CD4-positive, alpha-beta memory T cell (primary cell): ENCODE measurements around the gene SERTAD2. TPM values are rescaled to one million over a fixed set of nuclear protein-coding genes. Genes with fewer than 3 reads are reported as not detected.

ENCODE experiments used
- CTCF ChIA-PET: fragments of 350-600 bp; sonication (Branson Sonifier 250); formaldehyde crosslinking; loops from one replicate; lab custom pipeline; 2021; ENCODE audit warnings: inconsistent platforms; ENCODE audit not compliant: partially characterized antibody; lab: Charles Lee
- POLR2A ChIA-PET: fragments of 350-600 bp; sonication (Branson Sonifier 250); formaldehyde crosslinking; loops from one replicate; lab custom pipeline; 2021; ENCODE audit not compliant: partially characterized antibody; lab: Charles Lee
- DNase-seq, 5 donors: peaks; one replicate each; pipeline versions ENCODE4 v3.0.0 to v3.0.0-alpha.2; 2020 to 2022; ENCODE audit warnings: mixed read lengths in 1 of 5
- H3K27ac ChIP-seq: one replicate; pipeline ENCODE4 v1.7.0; 2013; ENCODE audit warnings: low read depth, low read length
- H3K27me3 ChIP-seq: 2 replicates; pipeline ENCODE4 v1.7.0; 2013; ENCODE audit warnings: mild to moderate bottlenecking, low read length, moderate library complexity; ENCODE audit not compliant: insufficient read depth
- H3K36me3 ChIP-seq: 2 replicates; pipeline ENCODE4 v1.7.0; 2013; ENCODE audit warnings: mild to moderate bottlenecking, low read length, moderate library complexity; ENCODE audit not compliant: insufficient read depth
- H3K4me1 ChIP-seq: 2 replicates; pipeline ENCODE4 v1.7.0; 2013; ENCODE audit warnings: mild to moderate bottlenecking, low read length, moderate library complexity; ENCODE audit not compliant: insufficient read depth
- H3K4me3 ChIP-seq, 2 donors: one replicate each; pipeline ENCODE4 v1.7.0; 2013; ENCODE audit warnings: low read length in 2 of 2, mild to moderate bottlenecking in 1 of 2
- H3K9me3 ChIP-seq, 2 donors: one replicate each; pipeline ENCODE4 v1.7.0; 2013; ENCODE audit warnings: low read length in 2 of 2, control low read depth in 1 of 2; ENCODE audit not compliant: control insufficient read depth in 1 of 2
- H3K27ac Mint-ChIP-seq, 7 donors: one replicate each; pipeline ENCODE4 v1.8.0; 2020 to 2021; ENCODE audit warnings: mixed read lengths in 7 of 7, mild to moderate bottlenecking in 6 of 7, inconsistent platforms in 3 of 7, moderate library complexity in 3 of 7
- H3K27me3 Mint-ChIP-seq, 2 donors: one replicate each; pipeline ENCODE4 v1.8.0; 2020 to 2021; ENCODE audit warnings: mixed read lengths in 2 of 2
- H3K36me3 Mint-ChIP-seq, 2 donors: one replicate each; pipeline ENCODE4 v1.8.0; 2020 to 2021; ENCODE audit warnings: mixed read lengths in 2 of 2, inconsistent platforms in 1 of 2, mild to moderate bottlenecking in 1 of 2
- H3K4me1 Mint-ChIP-seq, 4 donors: one replicate each; pipeline ENCODE4 v1.8.0; 2020 to 2021; ENCODE audit warnings: mixed read lengths in 4 of 4, mild to moderate bottlenecking in 1 of 4
- H3K4me3 Mint-ChIP-seq, 8 donors: one replicate each; pipeline ENCODE4 v1.8.0; 2020 to 2021; ENCODE audit warnings: mixed read lengths in 8 of 8, mild to moderate bottlenecking in 7 of 8, moderate library complexity in 6 of 8, inconsistent platforms in 3 of 8
- H3K9me3 Mint-ChIP-seq, 8 donors: one replicate each; pipeline ENCODE4 v1.8.0; 2020 to 2021; ENCODE audit warnings: mixed read lengths in 8 of 8, mild to moderate bottlenecking in 5 of 8, inconsistent platforms in 3 of 8, moderate library complexity in 1 of 8
- intact Hi-C: fragments of 100-400 bp; cut with micrococcal nuclease; formaldehyde crosslinking; loops from one replicate; pipeline ENCODE4 v1.15.1; 2023
- polyA plus RNA-seq, 2 donors: library from polyadenylated mRNA; unstranded; fragments of 300-500 nt; fragmentation: Illumina TruSeq; gene quantifications; one replicate each; pipeline ENCODE4 v1.2.3, GENCODE V29; 2021
- total RNA-seq, 2 experiments: library from RNA; stranded (reverse); gene quantifications; one replicate each; pipeline ENCODE4 v1.2.3, GENCODE V29; 2021

Gene SERTAD2
- total and polyA plus RNA-seq, 4 experiments from 2014 or later: 2.6 to 24.6 (median 14.5) TPM

DNA sequence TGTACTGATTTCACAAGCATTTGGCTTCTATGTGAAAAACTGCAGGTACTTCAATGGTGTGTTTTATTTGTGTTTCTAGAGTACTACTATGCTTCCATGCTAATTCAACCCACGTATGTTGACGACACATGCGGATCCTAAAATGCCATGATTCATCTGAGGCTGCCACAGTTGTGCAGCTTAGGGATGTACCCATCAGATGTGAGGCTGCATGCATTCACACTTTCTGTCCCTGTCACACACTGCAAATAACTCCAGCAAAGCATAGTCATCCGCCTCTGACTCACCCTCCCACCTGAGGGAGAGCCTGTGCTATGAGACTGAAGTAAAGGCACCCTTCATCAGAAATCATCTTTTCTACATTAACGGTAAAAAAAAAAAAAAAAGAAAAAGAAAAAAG lies 22.1 kb upstream of the SERTAD2 start:
- Histone ChIP-seq H3K4me1 (no peaks in the 10 kb centered on the region), H3K9me3 (no peaks in the 10 kb centered on the region), H3K27me3 (no peaks in the 10 kb centered on the region), H3K27ac (no peak overlapping the region), H3K4me3 (no peak overlapping the region), H3K36me3 (no peaks in the 10 kb centered on the region)
- intact Hi-C loops: no loop called here
- peaks cover 0 to 20% (median 12%) of the 10 kb centered on the region in 4 donors for H3K4me1 Mint-ChIP-seq
- no peak for DNase-seq
- H3K9me3 Mint-ChIP-seq: peaks cover 0 to 2% (median 0%) of the 10 kb centered on the region in 8 donors
- no peaks in the 10 kb centered on the region for H3K27me3 Mint-ChIP-seq
- no peaks in the 10 kb centered on the region for H3K36me3 Mint-ChIP-seq
- H3K27ac Mint-ChIP-seq: no peak overlapping the region
- POLR2A ChIA-PET: interaction anchor here (0.8 to 3.4 kb wide), 2 partner anchors 22 to 75 kb away, joined by 3 to 20 read pairs; partner anchors contain the start of gene SERTAD2
- H3K4me3 Mint-ChIP-seq: no peak overlapping the region
- CTCF ChIA-PET: interaction anchor here (1.0 to 2.7 kb wide), 4 partner anchors 21 to 155 kb away, joined by 3 to 10 read pairs (median 3); partner anchors contain the start of gene SERTAD2

DNA sequence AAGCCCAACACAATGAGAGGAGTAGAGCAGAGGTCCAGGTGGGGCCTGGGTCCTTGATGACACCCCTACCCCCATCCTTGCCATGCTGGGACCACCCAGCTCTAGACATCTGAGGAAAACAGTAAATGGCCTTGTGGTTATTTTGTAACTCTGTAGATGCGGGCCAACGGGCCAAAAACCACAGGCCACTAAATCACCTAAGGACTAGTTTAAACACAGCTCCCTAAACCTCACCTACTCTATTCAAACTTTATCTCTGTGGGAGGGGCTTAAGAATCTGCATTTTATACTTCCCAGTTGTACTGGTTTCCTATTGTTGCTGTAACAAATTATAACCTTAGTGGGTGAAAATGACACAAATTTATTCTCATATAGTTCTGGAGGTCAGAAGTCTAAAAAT lies 19.0 kb upstream of the SERTAD2 start:
- Mint-ChIP-seq H3K4me3 (no peak overlapping the region), H3K27ac (no peak overlapping the region), H3K27me3 (no peaks in the 10 kb centered on the region), H3K4me1 (peaks cover 0 to 7% (median 3%) of the 10 kb centered on the region in 4 donors), H3K9me3 (peaks cover 0 to 2% (median 0%) of the 10 kb centered on the region in 8 donors), H3K36me3 (no peaks in the 10 kb centered on the region)
- CTCF ChIA-PET: interaction anchor here (4.4 kb wide), 1 partner anchor 19 kb away, joined by 20 read pairs; the partner anchor contains the start of gene SERTAD2
- POLR2A ChIA-PET: interaction anchor here (1.1 kb wide), 1 partner anchor 79 kb away, joined by 4 read pairs; no protein-coding TSS in a partner anchor
- Histone ChIP-seq H3K4me1 (peaks cover 7% of the 10 kb centered on the region), H3K27me3 (no peaks in the 10 kb centered on the region), H3K27ac (no peak overlapping the region), H3K9me3 (no peaks in the 10 kb centered on the region), H3K36me3 (no peaks in the 10 kb centered on the region), H3K4me3 (no peak overlapping the region)
- intact Hi-C loops: no loop called here
- DNase-seq: no peak

DNA sequence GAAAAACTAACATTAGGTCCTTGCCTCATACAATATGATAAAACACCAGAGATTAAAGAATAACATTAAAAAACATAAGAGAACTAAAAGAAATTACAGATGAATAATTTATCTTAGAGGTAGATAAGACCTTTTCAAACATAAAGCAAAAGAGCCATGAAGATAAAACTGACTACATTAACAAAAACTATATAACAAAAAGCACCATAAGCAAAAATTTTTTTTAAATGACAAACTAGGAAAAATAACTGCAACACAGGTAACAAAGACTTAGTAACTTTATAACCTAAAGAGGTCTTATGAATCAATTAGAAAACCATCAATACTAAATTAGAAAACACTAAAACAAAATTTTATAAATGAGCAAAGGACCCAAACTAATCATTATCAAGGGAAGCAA lies 16.3 kb upstream of the SERTAD2 start:
- no peak overlapping the region for H3K4me3 ChIP-seq
- H3K36me3 ChIP-seq: no peaks in the 10 kb centered on the region
- no peak overlapping the region for H3K4me3 Mint-ChIP-seq
- H3K27me3 Mint-ChIP-seq: no peaks in the 10 kb centered on the region
- H3K27me3 ChIP-seq: no peaks in the 10 kb centered on the region
- peak overlapping the region in 1 of 7 donors; percentile 43 for H3K27ac Mint-ChIP-seq
- intact Hi-C loops: no loop called here
- peaks cover 31% of the 10 kb centered on the region for H3K4me1 ChIP-seq
- ChIA-PET CTCF (interaction anchor here (4.4 kb wide), 1 partner anchor 16 kb away, joined by 20 read pairs; the partner anchor contains the start of gene SERTAD2), POLR2A (interaction anchor here (1.5 kb wide), 1 partner anchor 81 kb away, joined by 3 read pairs; no protein-coding TSS in a partner anchor)
- no peak for DNase-seq
- H3K27ac ChIP-seq: no peak overlapping the region
- peaks cover 6 to 28% (median 16%) of the 10 kb centered on the region in 4 donors for H3K4me1 Mint-ChIP-seq
- H3K36me3 Mint-ChIP-seq: no peaks in the 10 kb centered on the region
- no peaks in the 10 kb centered on the region for H3K9me3 ChIP-seq
- peaks cover 0 to 2% (median 0%) of the 10 kb centered on the region in 8 donors for H3K9me3 Mint-ChIP-seq

DNA sequence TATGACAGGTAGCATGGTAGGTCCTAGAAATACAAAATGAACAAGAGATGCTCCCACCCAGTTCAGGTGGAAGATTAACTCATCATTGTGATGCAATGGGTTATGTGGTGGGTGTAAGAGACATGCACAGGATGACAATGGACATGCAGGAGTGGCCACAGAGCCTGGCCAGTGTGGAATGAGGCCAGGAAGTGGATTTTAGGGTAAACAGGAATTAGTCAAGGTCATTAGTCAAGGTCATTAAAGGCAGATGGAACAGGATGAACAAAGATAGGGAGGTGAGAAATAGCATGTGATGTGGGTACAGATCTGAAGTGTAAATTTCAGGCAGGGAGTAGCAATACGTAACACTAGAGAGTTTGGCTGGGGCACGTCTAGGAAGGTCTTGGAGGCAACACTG lies 15.6 kb upstream of the SERTAD2 start:
- Histone ChIP-seq H3K4me3 (no peak overlapping the region), H3K27ac (no peak overlapping the region), H3K36me3 (no peaks in the 10 kb centered on the region), H3K9me3 (no peaks in the 10 kb centered on the region), H3K27me3 (no peaks in the 10 kb centered on the region), H3K4me1 (peaks cover 34% of the 10 kb centered on the region)
- ChIA-PET CTCF (no interaction called here), POLR2A (no interaction called here)
- Mint-ChIP-seq H3K4me1 (peaks cover 8 to 29% (median 19%) of the 10 kb centered on the region in 4 donors), H3K27ac (no peak overlapping the region), H3K36me3 (no peaks in the 10 kb centered on the region), H3K9me3 (peaks cover 0 to 2% (median 0%) of the 10 kb centered on the region in 8 donors), H3K4me3 (no peak overlapping the region), H3K27me3 (no peaks in the 10 kb centered on the region)
- intact Hi-C loops: loop anchor here (5.0 kb wide), 1 partner anchor 33 kb away; no protein-coding TSS in a partner anchor
- DNase-seq: no peak

DNA sequence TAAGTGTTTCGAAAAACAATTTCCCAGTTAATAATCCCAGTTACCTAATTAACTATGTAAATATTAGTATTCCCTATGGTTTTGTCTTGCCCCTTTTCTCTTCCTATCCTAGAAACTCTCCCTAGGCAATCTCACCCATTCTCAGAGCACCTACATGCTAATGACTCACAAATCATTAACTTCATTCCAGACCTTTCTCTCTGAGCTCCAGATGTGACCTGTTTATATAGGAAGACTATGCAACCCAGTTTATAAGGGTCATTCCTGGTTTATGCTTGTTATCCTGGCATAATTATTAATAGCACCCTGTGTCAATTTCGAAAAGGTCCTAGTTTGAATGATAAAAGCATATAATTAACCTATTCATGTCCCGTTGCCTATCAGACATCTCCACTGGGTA lies 14.8 kb upstream of the SERTAD2 start:
- no peak overlapping the region for H3K27ac ChIP-seq
- ChIA-PET CTCF (interaction anchor here (5.9 to 7.6 kb wide), 2 partner anchors 16 to 22 kb away, joined by 26 to 118 read pairs; partner anchors contain the start of gene SERTAD2), POLR2A (interaction anchor here (1.1 to 7.5 kb wide), 6 partner anchors 10 to 82 kb away, joined by 4 to 158 read pairs (median 9); partner anchors contain the start of gene SERTAD2)
- H3K27me3 Mint-ChIP-seq: no peaks in the 10 kb centered on the region
- H3K4me1 ChIP-seq: peaks cover 34% of the 10 kb centered on the region
- no peaks in the 10 kb centered on the region for H3K27me3 ChIP-seq
- intact Hi-C loops: loop anchor here (5.0 kb wide), 1 partner anchor 34 kb away; no protein-coding TSS in a partner anchor
- peak overlapping the region in 1 of 7 donors; percentile 94 for H3K27ac Mint-ChIP-seq
- peaks cover 0 to 2% (median 0%) of the 10 kb centered on the region in 8 donors for H3K9me3 Mint-ChIP-seq
- H3K4me1 Mint-ChIP-seq: peaks cover 14 to 32% (median 22%) of the 10 kb centered on the region in 4 donors
- peak overlapping the region in 1 of 8 donors; percentile 68 for H3K4me3 Mint-ChIP-seq
- no peak overlapping the region for H3K4me3 ChIP-seq
- no peaks in the 10 kb centered on the region for H3K9me3 ChIP-seq
- H3K36me3 ChIP-seq: no peaks in the 10 kb centered on the region
- H3K36me3 Mint-ChIP-seq: peaks cover 0 to 4% of the 10 kb centered on the region in 2 donors
- DNase-seq: no peak

DNA sequence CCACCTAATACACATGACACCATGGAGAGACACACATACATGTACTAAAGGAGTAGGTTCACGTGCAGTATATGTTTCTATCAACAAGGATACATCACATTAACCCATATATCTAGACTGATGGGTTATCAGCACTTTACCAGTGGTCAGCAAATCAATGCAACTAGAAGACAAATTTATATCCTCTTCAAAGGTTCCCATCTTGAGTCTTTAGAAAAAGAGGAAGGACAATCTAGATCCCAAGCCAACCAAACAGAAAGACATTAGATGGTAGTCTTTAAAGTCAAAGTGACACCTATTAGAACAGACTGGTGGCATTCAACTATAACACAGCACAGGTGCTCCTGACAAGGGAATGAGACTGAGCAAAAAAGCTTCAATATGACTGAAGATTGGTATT lies 13.8 kb upstream of the SERTAD2 start:
- H3K27ac Mint-ChIP-seq: peak overlapping the region; percentile 61 to 94 (median 67)
- ChIA-PET POLR2A (interaction anchor here (1.0 to 7.5 kb wide), 9 partner anchors 11 to 144 kb away, joined by 4 to 158 read pairs (median 6); partner anchors contain the start of genes AFTPH and SERTAD2), CTCF (interaction anchor here (1.1 to 7.6 kb wide), 4 partner anchors 15 to 165 kb away, joined by 3 to 118 read pairs (median 18); partner anchors contain the start of gene SERTAD2)
- peak overlapping the region in 6 of 8 donors; percentile 23 to 68 (median 52) for H3K4me3 Mint-ChIP-seq
- Histone ChIP-seq H3K4me3 (no peak overlapping the region), H3K27me3 (no peaks in the 10 kb centered on the region), H3K36me3 (no peaks in the 10 kb centered on the region), H3K9me3 (no peaks in the 10 kb centered on the region), H3K4me1 (peaks cover 34% of the 10 kb centered on the region), H3K27ac (no peak overlapping the region)
- peaks cover 0 to 4% of the 10 kb centered on the region in 2 donors for H3K36me3 Mint-ChIP-seq
- H3K27me3 Mint-ChIP-seq: no peaks in the 10 kb centered on the region
- peaks cover 15 to 33% (median 24%) of the 10 kb centered on the region in 4 donors for H3K4me1 Mint-ChIP-seq
- no peak for DNase-seq
- H3K9me3 Mint-ChIP-seq: peaks cover 0 to 2% (median 0%) of the 10 kb centered on the region in 8 donors
- intact Hi-C loops: loop anchor here (1.0 to 5.0 kb wide), 2 partner anchors 12 to 35 kb away; no protein-coding TSS in a partner anchor
